ENCODE measurements around the gene FOS.
A peak's percentile ranks its signal among the peaks of the same experiment; 100 is the strongest.
"Not testable (repeated sequence)": the region's sequence is repeated elsewhere in the genome, so short reads cannot be mapped to it uniquely, and the experiment has no call there.

FOS gene

DNA sequence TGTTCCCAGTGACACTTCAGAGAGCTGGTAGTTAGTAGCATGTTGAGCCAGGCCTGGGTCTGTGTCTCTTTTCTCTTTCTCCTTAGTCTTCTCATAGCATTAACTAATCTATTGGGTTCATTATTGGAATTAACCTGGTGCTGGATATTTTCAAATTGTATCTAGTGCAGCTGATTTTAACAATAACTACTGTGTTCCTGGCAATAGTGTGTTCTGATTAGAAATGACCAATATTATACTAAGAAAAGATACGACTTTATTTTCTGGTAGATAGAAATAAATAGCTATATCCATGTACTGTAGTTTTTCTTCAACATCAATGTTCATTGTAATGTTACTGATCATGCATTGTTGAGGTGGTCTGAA is 3.0 kb downstream of the FOS start:
- TF ChIP-seq, protein P1, sequence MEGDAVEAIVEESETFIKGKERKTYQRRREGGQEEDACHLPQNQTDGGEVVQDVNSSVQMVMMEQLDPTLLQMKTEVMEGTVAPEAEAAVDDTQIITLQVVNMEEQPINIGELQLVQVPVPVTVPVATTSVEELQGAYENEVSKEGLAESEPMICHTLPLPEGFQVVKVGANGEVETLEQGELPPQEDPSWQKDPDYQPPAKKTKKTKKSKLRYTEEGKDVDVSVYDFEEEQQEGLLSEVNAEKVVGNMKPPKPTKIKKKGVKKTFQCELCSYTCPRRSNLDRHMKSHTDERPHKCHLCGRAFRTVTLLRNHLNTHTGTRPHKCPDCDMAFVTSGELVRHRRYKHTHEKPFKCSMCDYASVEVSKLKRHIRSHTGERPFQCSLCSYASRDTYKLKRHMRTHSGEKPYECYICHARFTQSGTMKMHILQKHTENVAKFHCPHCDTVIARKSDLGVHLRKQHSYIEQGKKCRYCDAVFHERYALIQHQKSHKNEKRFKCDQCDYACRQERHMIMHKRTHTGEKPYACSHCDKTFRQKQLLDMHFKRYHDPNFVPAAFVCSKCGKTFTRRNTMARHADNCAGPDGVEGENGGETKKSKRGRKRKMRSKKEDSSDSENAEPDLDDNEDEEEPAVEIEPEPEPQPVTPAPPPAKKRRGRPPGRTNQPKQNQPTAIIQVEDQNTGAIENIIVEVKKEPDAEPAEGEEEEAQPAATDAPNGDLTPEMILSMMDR (IDR thresholded peaks at IDR 0.05; ENCODE audit: poor library complexity, severe bottlenecking): no peak
- H3K4me3 ChIP-seq (ENCODE audit: severe bottlenecking): no peak overlapping the region
- H3K36me3 ChIP-seq (ENCODE audit: low read depth): peaks cover 38% of the 10 kb centered on the region
- H3K4me1 ChIP-seq (ENCODE audit: insufficient read depth, poor library complexity, severe bottlenecking): peaks cover 15% of the 10 kb centered on the region
- ATAC-seq (ENCODE audit: low read depth) (no peak), DNase-seq (ENCODE audit: low spot score) (no peak)
- H3K27me3 ChIP-seq (ENCODE audit: insufficient read depth, poor library complexity, severe bottlenecking): no peaks in the 10 kb centered on the region
- no peak overlapping the region for H3K27ac ChIP-seq (ENCODE audit: poor library complexity, severe bottlenecking)
- H3K9me3 ChIP-seq (ENCODE audit: severe bottlenecking): no peaks in the 10 kb centered on the region

DNA sequence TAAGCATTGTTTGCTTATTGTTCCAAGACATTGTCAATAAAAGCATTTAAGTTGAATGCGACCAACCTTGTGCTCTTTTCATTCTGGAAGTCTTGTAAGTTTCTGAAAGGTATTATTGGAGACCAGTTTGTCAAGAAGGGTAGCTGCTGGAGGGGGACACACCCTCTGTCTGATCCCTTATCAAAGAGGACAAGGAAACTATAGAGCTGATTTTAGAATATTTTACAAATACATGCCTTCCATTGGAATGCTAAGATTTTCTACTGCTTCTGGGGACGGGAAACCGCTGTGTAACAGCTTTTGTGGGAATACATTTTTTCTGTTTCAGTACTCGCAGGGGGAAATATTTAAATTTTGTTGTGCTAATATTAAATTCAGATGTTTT is 3.5 kb downstream of the FOS start:
- Histone ChIP-seq H3K4me3 (ENCODE audit: severe bottlenecking) (no peak overlapping the region), H3K4me1 (ENCODE audit: insufficient read depth, poor library complexity, severe bottlenecking) (peaks cover 15% of the 10 kb centered on the region), H3K27ac (ENCODE audit: poor library complexity, severe bottlenecking) (no peak overlapping the region), H3K9me3 (ENCODE audit: severe bottlenecking) (no peaks in the 10 kb centered on the region), H3K27me3 (ENCODE audit: insufficient read depth, poor library complexity, severe bottlenecking) (no peaks in the 10 kb centered on the region), H3K36me3 (ENCODE audit: low read depth) (peaks cover 38% of the 10 kb centered on the region)
- DNase-seq (ENCODE audit: low spot score) (no peak), ATAC-seq (ENCODE audit: low read depth) (no peak)
- TF ChIP-seq, protein P1 (IDR thresholded peaks at IDR 0.05; ENCODE audit: poor library complexity, severe bottlenecking): no peak

DNA sequence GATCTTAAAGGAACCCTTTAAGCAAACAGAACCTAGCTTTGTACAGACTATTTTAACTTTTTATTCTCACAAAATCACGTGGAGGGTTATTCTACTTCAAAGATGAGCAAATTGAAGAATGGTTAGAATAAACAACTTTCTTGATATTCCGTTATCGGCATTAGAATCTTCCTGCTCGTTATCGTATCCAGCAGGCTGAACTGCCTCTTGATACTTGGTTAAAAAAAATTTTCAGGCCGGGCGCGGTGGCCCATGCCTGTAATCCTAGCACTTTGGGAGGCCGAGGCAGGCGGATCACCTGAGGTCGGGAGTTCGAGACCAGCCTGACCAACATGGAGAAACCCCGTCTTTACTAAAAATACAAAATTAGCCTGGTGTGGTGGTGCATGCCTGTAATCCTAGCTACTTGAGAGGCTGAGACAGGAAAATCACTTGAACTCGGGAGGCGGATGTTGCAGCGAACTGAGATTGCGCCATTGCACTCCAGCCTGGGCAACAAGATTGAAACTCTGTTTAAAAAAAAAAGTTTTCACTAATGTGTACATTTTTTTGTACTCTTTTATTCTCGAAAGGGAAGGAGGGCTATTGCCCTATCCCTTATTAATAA is 4.0 kb downstream of the FOS start:
- DNase-seq (ENCODE audit: low spot score); H3K27ac ChIP-seq (ENCODE audit: poor library complexity, severe bottlenecking); H3K4me3 ChIP-seq (ENCODE audit: severe bottlenecking); H3K9me3 ChIP-seq (ENCODE audit: severe bottlenecking); ATAC-seq (ENCODE audit: low read depth); H3K27me3 ChIP-seq (ENCODE audit: insufficient read depth, poor library complexity, severe bottlenecking): not testable (repeated sequence)
- H3K36me3 ChIP-seq (ENCODE audit: low read depth): peaks cover 38% of the 10 kb centered on the region
- peaks cover 15% of the 10 kb centered on the region for H3K4me1 ChIP-seq (ENCODE audit: insufficient read depth, poor library complexity, severe bottlenecking)

DNA sequence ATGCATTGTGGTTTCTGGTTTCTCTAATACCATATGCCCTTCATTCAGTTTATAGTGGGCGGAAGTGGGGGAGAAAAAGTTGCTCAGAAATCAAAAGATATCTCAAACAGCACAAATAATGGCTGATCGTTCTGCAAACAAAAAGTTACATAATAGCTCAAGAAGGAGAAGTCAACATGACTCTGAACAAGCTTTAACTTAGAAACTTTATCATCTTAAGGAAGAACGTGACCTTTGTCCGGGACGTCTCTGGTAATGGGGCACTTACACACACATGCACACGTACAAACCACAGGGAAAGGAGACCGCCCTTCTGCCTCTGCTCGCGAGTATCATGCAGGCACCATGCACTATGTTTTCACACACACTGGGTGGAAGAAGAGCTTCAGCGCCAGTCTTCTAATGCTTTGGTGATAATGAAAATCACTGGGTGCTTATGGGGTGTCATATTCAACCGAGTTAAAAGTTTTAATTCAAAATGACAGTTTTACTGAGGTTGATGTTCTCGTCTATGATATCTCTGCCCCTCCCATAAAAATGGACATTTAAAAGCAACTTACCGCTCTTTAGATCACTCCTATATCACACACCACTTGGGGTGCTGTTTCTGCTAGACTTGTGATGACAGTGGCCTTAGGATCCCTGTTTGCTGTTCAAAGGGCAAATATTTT is 4.7 kb downstream of the FOS start:
- H3K27me3 ChIP-seq (ENCODE audit: insufficient read depth, poor library complexity, severe bottlenecking): no peaks in the 10 kb centered on the region
- H3K4me1 ChIP-seq (ENCODE audit: insufficient read depth, poor library complexity, severe bottlenecking): peaks cover 15% of the 10 kb centered on the region
- DNase-seq (ENCODE audit: low spot score) (no peak), ATAC-seq (ENCODE audit: low read depth) (peak; percentile 3; the same call in 1 of the 3 replicates)
- no peak overlapping the region for H3K4me3 ChIP-seq (ENCODE audit: severe bottlenecking)
- H3K36me3 ChIP-seq (ENCODE audit: low read depth): peaks cover 38% of the 10 kb centered on the region
- no peak overlapping the region for H3K27ac ChIP-seq (ENCODE audit: poor library complexity, severe bottlenecking)
- H3K9me3 ChIP-seq (ENCODE audit: severe bottlenecking): no peaks in the 10 kb centered on the region
- TF ChIP-seq, protein P1 (IDR thresholded peaks at IDR 0.05; ENCODE audit: poor library complexity, severe bottlenecking): peak; percentile 33

DNA sequence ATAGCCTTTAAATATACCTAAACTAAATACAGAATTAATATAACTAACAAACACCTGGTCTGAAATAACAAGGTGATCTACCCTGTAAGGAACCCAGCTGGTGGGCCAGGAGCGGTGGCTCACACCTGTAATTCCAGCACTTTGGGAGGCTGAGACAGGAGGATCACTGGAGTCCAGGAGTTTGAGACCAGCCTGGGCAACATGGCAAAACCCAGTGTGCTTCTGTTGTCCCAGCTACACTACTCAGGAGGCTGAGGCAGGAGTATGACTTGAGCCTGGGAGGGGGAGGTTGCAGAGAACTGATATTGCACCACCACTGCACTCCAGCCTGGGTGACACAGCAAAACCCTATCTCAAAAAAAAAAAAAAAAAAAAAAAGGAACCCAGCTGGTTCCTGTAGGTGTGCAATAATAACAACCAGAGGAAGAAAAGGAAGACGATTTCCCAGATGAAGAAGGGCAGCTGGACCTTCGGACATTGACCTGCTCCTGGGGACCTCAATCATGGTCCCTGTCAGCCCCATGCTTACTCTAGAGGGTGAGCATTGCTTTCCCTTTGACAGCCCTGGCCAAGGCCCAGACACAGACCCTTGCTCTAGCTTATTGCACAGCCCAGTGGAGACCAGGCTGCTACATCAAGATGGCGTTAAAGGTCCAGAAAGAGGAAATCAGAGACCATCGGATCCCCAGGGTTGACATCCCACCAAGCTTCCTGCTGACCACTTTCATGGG is 5.4 kb downstream of the FOS start:
- peaks cover 37% of the 10 kb centered on the region for H3K36me3 ChIP-seq (ENCODE audit: low read depth)
- no peak overlapping the region for H3K4me3 ChIP-seq (ENCODE audit: severe bottlenecking)
- no peak overlapping the region for H3K27ac ChIP-seq (ENCODE audit: poor library complexity, severe bottlenecking)
- H3K9me3 ChIP-seq (ENCODE audit: severe bottlenecking): no peaks in the 10 kb centered on the region
- DNase-seq (ENCODE audit: low spot score) (no peak), ATAC-seq (ENCODE audit: low read depth) (peak; percentile 29)
- H3K27me3 ChIP-seq (ENCODE audit: insufficient read depth, poor library complexity, severe bottlenecking): no peaks in the 10 kb centered on the region
- TF ChIP-seq, protein P1 (IDR thresholded peaks at IDR 0.05; ENCODE audit: poor library complexity, severe bottlenecking): no peak
- peaks cover 15% of the 10 kb centered on the region for H3K4me1 ChIP-seq (ENCODE audit: insufficient read depth, poor library complexity, severe bottlenecking)

All from RWPE2 (cell line).